ENCODE results near the gene EME1.
"Not testable (repeated sequence)": the region's sequence is repeated elsewhere in the genome, so short reads cannot be mapped to it uniquely, and the experiment has no call there.

Gene EME1

DNA sequence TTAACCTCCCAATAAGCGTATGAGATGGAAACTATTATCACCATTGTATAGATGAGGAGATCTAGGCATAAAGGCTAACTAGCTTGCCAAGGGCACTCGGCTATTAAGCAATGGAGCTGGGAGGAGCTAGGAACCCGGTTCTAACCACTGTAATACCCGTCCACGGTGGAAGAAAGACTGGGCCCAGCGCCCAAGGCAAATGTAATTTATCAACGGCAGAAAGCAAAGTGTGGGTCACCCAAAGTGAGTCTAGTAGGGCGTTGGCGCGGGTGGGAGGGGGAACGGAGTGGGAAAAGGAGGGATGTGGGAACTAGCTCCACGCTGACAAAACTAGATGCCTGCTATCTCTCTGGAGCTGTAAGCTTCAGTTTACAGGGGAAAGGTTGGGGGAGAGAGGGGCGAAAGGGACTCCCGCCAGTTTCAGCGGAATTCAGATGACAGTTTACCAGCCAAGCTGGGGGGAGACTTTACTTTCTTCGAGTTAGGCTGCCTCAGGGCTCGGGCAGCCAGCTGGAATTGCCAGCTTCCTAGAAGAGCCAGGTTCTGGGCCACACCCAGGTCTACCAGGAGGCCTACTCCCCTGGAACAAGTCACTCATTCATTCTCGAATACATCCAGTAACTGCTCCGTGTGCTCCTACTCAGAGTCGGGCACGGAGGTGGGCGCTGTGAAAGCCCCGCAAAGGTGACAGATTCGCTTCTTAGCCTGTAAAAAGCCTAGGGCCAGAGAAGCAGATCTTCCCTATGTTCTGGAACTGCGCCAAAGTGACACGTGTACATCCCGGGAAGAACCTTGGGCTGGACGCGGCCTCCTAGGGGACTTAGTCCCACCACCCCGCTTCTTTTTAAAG, 23.5 kb downstream of the EME1 start:
- DNase-seq, result peak; percentile 42

- DNase-seq, result peak; percentile 89
These were observed 24.3 kb downstream of the EME1 start, which contains the start of gene LRRC59 for GRCh38 chr17:50397111-50397918. Gene LRRC59, minus strand, starts transcription at chr17:50397523. Its CDS starts 206 bp downstream, at chr17:50397317.

- DNase-seq, result no peak
These were observed 24.9 kb downstream of the EME1 start for GRCh38 chr17:50397919-50398285.

DNA sequence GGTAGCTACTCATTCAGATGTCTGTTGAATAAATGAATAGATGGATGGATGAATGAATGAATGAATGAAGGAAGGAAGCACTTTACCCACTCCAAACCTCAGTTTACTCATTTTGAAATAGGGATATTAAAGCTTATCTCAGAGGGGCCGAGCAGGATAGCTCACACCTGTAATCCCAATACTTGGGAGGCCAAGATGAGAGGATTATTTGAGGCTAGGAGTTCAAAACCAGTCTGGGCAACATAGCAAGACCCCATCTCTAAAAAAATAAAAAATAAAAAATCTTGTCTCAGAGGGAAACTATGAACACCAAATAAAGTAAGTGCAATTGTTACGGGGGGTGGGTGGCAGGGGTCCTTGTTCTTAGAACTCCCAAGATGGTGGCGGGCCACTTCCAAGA, 25.6 kb downstream of the EME1 start:
- not testable (repeated sequence) for DNase-seq

DNA sequence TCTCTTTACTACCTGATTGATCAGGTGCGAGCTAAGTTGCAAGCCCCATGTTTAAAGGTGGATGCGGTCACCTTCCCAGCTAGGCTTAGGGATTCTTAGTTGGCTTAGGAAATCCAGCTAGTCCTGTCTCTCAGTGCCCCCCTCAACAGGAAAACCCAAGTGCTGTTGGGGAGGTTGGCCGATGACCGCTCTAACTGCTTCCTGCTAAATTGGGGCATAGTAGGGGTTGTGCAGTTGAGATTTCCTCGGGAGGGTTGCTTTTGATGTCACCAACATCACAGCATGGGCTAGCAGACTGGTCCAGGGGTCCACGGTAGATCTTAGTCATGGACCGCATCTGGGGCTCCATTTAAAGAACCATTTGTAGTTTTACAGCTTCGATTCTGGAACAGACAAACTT, 26.6 kb downstream of the EME1 start:
- DNase-seq, result not testable (repeated sequence)

DNA sequence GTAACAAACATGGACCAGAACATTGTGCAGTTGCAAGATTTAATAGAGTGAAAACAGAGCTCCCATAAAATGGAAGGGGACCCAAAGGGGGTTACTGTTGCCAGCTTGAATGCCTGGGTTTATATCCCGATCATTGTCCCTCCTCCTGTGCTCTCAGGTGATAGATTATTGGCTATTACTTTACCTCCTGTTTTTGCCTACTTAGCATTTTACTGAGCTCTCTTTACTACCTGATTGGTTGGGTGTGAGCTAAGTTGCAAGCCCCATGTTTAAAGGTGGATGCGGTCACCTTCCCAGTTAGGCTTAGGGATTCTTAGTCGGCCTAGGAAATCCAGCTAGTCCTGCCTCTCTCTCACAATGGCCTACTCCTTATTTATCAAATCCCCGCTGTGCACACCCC, 32.3 kb downstream of the EME1 start:
- DNase-seq, result not testable (repeated sequence)

DNA sequence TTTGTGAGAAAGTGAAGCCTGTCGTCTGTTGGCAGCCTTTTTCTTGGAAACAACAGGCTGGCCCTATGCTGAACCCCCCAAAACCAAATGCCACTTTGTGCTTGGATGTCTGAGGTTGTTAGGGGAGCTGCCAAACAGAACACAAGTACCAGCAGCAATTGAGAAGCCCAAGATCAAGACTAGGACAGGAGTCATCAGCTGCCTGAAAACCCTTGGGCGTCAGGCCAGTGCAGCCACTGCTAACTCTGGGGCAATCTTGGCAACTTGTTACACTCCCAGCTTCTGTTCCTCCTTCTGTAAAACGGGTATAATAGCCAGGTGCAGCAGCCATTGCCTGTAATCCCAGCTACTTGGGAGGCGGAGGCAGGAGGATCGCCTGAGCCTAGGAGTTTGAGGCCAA, 33.5 kb downstream of the EME1 start:
- peak; percentile 32 for DNase-seq

- no peak for DNase-seq
These were observed 34.9 kb downstream of the EME1 start for GRCh38 chr17:50407921-50408320.

- DNase-seq, result no peak
These were observed 39.2 kb downstream of the EME1 start for GRCh38 chr17:50412188-50412732.

DNA sequence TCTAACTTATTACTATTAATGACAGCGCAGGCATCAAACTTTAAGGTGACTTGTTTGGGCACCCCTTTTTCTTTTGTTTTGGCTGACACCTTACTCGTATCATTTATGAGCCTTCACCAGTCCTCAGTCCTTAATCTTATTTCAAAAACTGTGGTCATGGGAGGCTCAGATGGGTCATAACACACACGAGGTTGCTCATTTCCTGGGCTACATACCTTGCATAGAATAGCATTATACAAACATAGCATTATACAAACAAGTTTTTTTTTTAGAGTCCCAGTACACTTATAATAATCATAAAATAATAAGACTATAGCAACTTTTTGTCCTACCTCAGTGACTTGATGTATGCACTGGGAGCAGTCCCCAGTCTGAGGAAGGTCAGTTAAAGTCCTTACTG, 41.8 kb downstream of the EME1 start:
- DNase-seq, result no peak

- not testable (repeated sequence) for DNase-seq
These were observed 46.5 kb downstream of the EME1 start for GRCh38 chr17:50419577-50419976.

GRCh38 chr17:50420419-50421112, 47.5 kb downstream of the EME1 start:
- no peak for DNase-seq

DNA sequence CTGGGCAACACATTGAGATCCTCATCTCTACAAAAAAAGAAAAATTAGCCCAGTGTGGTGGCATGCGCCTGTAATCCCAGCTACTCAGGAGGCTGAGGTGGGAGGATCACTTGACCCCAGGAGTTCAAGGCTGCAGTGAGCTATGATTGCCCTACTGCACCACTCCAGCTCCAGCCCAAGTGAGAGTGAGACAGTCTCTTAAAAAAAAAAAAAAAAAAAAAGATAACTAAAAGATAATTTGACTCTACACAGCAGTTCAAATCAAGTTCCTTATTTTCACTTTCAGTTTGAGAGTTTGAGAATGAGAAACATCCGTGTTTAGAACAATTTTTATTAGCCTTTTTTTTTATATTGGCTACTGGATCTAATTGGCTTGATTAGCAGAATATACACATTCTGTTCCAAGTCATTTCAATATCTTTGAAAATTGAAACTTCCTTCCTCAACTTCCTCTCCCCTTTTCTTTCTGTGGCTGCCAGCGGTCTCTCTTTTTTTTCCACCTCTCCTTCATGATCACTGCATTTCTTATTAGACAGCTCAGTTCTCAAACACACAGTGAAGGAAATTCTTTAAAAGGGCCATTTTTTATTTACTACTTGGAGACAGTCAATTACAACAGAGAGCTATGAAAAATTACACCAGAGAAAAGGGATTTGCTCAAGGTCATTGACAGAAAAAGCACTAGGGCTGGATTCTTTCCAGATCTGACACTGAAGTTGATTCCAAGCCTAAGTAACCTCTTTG, 48.5 kb downstream of the EME1 start:
- peak; percentile 49 for DNase-seq

- no peak for DNase-seq
These were observed 49.7 kb downstream of the EME1 start for GRCh38 chr17:50422738-50423137.

- DNase-seq, result no peak
These were observed 50.6 kb downstream of the EME1 start for GRCh38 chr17:50423553-50424159.

DNA sequence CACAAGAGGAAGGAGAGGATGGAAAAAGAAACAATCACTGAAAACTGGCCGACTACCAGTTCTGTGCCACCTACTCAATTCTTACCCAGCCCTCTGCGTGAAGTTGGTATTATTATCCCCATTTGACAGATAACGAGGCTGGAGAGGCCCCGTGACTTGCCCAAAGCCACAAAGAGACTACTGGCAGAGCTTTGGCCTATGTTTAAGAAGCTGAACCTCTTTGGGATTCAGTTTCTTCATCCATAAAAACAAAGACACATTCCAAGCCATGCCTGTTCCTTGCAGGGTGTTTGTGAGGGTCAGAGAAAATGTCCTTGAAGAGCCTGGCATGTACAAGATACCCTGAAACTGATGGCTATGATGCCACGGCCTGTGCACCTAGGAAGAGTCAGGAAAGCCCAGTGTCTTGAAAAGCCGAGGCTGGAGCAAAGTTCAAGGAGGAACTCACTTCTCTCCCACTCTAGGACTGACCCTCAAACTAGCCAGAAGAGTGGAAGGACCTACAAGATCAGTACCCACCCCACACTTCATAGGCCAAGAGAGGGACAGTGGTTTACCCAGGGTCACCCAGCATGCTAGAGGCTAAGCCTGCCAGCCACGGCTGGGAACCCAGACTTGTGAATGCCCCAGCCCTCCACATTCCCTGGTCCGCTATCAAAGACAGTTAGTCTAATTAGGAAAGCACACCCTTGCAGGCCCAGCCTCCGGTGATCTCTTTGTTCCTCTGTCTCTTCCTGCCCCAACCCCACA, 51.4 kb downstream of the EME1 start:
- no peak for DNase-seq

DNA sequence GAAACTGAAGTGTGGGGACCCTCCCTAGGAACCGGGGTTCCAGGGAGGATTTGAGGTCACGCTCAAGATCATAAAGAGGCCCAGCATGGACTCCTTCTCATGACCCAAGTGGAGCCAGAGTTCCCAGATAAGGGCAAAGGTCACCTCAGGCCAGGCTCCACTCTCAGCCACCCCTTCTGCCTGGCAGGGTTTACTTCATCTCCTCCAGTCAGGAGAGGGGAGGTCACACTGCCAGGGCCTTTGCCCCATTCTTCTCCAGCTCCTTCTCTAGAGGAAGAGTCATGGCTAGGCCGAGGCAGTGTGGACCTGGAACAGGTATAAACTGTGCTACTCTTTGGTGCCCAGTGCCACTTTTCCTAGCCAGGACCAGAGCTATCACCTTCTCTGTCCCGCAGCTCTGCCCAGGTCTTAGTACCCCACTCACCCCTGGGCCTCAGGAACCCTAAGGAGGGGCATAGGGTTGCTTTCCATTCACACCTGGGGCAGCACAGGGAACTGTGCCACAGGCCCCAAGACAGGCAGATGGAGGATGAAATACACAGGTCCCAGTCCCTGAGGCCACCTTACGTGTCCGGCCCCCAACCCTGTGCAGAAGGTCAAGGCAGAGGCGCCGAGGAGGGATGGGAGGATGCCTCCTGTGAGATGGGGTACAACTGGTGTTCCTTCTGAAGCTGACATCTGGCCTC, 52.1 kb downstream of the EME1 start:
- no peak for DNase-seq

DNA sequence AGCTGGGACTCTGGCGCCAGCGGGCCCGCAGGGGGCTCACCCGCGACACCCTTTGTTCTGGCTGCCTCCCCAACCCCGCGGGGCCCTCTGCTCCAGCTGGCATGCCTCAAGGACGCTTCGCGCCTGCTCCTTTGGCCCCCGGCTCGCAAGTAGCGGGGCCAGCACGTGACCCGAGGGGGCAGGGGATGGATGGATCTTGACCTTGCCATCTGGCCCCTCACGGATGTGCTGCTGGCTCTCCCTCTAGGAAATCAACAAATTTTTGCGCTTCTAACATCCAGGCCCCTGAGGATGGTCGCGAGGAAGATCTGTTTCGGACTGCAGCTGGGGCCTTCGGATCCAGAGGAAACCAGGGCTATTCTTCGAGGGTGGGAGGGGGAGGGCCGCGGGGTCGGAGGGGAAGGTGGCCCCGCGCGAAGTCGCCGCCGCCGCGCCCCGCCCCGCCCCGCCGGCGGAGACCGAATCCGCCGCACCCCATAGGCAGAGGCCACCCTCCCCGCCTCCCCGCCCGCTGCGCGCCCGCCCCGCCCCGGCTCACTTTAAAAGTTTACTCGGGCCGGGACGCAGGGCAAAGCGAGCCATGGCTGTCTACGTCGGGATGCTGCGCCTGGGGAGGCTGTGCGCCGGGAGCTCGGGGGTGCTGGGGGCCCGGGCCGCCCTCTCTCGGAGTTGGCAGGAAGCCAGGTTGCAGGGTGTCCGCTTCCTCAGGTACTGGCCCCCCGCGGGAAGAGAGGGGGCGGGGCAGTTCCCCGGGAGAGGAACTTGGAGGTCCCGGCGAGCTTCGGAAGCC, 52.8 kb downstream of the EME1 start, which contains the start of gene ACSF2:
Gene ACSF2 (plus strand): TSS at position 537 of the 790 bp plus-strand sequence. CDS start 44 bp downstream, at position 581.
- peak; percentile 79 for DNase-seq

- no peak for DNase-seq
These were observed 53.4 kb downstream of the EME1 start for GRCh38 chr17:50426472-50426782.

All from RPMI8226 (cell line).